ENCODE data around the gene C19orf25. TPM values are rescaled to one million over a fixed set of nuclear protein-coding genes. Genes with fewer than 3 reads are reported as not detected.
A peak's percentile ranks its signal among the peaks of the same experiment; 100 is the strongest.

The C19orf25 gene
- total RNA-seq: 10 to 100 TPM; 58.3 to 59.7 TPM
- 10 to 100 TPM; 31.3 to 50.3 (median 32.5) TPM for polyA plus RNA-seq
- total RNA-seq: 17.5 to 43.5 (median 31.1) reads per million in 6 experiments

- ATAC-seq (peak; percentile 96 to 98), DNase-seq (peak; percentile 82 to 94 (median 86))
- no peaks in the 10 kb centered on the region for H3K27me3 Mint-ChIP-seq
- H3K4me1 Mint-ChIP-seq: peaks cover 7 to 24% (median 16%) of the 10 kb centered on the region in 4 donors
- H3K4me3 Mint-ChIP-seq: peak within 1 kb of the TSS; percentile 96 to 100 (median 98)
- H3K36me3 Mint-ChIP-seq: peaks cover 0 to 9% (median 2%) of the 10 kb centered on the region in 3 donors
- H3K9me3 Mint-ChIP-seq: no peaks in the 10 kb centered on the region
- POLR2A ChIA-PET: interaction anchor here (0.6 to 2.3 kb wide), 3 partner anchors 12 to 74 kb away, joined by 3 to 14 read pairs (median 3); partner anchors contain the start of gene REEP6
- H3K27ac Mint-ChIP-seq: peak within 1 kb of the TSS; percentile 93 to 99 (median 97)
These were observed at the start of gene C19orf25 for GRCh38 chr19:1478934-1479707. Gene C19orf25, minus strand, starts transcription at chr19:1479215. Its CDS starts 312 bp downstream, at chr19:1478903.

- Mint-ChIP-seq H3K27ac (peak overlapping the region in 1 of 10 donors; percentile 40), H3K4me1 (peaks cover 6 to 11% (median 9%) of the 10 kb centered on the region in 4 donors), H3K4me3 (no peak overlapping the region), H3K9me3 (peaks cover 0 to 1% (median 0%) of the 10 kb centered on the region in 9 donors), H3K27me3 (peaks cover 23 to 71% (median 45%) of the 10 kb centered on the region in 5 donors), H3K36me3 (peaks cover 0 to 7% (median 2%) of the 10 kb centered on the region in 3 donors)
- POLR2A ChIA-PET: no interaction called here
- ATAC-seq (no peak), DNase-seq (no peak)
These were observed 48.8 kb upstream of the C19orf25 start for GRCh38 chr19:1527650-1528309.

GRCh38 chr19:1526979-1527649 is 48.1 kb upstream of the C19orf25 start:
- DNase-seq (no peak), ATAC-seq (no peak)
- no peak overlapping the region for H3K27ac Mint-ChIP-seq
- peaks cover 0 to 1% (median 0%) of the 10 kb centered on the region in 9 donors for H3K9me3 Mint-ChIP-seq
- peaks cover 23 to 71% (median 45%) of the 10 kb centered on the region in 5 donors for H3K27me3 Mint-ChIP-seq
- no peak overlapping the region for H3K4me3 Mint-ChIP-seq
- POLR2A ChIA-PET: no interaction called here
- peaks cover 6 to 11% (median 9%) of the 10 kb centered on the region in 4 donors for H3K4me1 Mint-ChIP-seq
- H3K36me3 Mint-ChIP-seq: peaks cover 0 to 7% (median 2%) of the 10 kb centered on the region in 3 donors

DNA sequence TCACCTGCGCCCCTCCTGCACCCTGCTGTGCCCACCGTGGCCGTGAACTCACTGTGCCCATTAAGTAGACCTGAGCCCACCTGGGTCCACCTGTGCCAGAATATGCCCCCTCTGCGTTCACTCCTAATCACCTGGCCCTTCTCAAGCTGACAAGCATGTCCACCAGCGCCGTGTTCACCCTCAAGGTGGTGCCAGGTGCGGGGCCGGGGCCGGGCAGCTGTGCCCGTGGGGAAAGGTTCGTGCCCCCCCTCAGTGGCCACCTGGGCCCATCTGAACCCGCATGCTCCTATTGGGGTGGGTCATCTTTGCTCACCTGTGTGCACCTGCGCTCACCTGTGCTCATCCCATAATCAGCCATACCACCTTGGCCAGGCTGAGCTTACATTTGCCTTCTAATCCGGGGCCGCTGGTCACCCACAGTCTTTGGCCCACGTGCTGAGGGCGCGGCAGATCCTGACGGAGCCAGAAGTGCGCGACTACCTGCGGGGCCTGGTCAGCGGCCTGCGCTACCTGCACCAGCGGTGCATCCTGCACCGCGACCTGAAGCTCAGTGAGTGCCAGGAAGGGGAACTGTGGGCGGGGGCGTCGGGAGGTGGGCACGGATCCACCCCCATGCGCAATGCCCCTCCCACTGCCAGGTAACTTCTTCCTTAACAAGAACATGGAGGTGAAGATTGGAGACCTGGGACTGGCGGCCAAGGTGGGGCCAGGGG is 47.2 kb upstream of the C19orf25 start:
- peaks cover 0 to 1% (median 0%) of the 10 kb centered on the region in 9 donors for H3K9me3 Mint-ChIP-seq
- H3K4me3 Mint-ChIP-seq: peak overlapping the region in 4 of 10 donors; percentile 10 to 33 (median 20)
- peaks cover 6 to 11% (median 9%) of the 10 kb centered on the region in 4 donors for H3K4me1 Mint-ChIP-seq
- H3K27ac Mint-ChIP-seq: no peak overlapping the region
- DNase-seq: no peak
- H3K36me3 Mint-ChIP-seq: peaks cover 0 to 7% (median 2%) of the 10 kb centered on the region in 3 donors
- POLR2A ChIA-PET: no interaction called here
- ATAC-seq: no peak
- peaks cover 22 to 63% (median 39%) of the 10 kb centered on the region in 5 donors for H3K27me3 Mint-ChIP-seq

- no peak for ATAC-seq
- H3K27ac Mint-ChIP-seq: no peak overlapping the region
- H3K9me3 Mint-ChIP-seq: peaks cover 0 to 1% (median 0%) of the 10 kb centered on the region in 9 donors
- no peak for DNase-seq
- H3K4me3 Mint-ChIP-seq: peak overlapping the region in 1 of 10 donors; percentile 47
- H3K4me1 Mint-ChIP-seq: peaks cover 6 to 11% (median 9%) of the 10 kb centered on the region in 4 donors
- peaks cover 22 to 60% (median 39%) of the 10 kb centered on the region in 5 donors for H3K27me3 Mint-ChIP-seq
- POLR2A ChIA-PET: no interaction called here
- H3K36me3 Mint-ChIP-seq: peaks cover 0 to 7% (median 2%) of the 10 kb centered on the region in 3 donors
These were observed 46.3 kb upstream of the C19orf25 start for GRCh38 chr19:1525343-1525742.

GRCh38 chr19:1524972-1525325 is 45.9 kb upstream of the C19orf25 start:
- Mint-ChIP-seq H3K4me3 (peak overlapping the region in 5 of 10 donors; percentile 42 to 70 (median 54)), H3K27me3 (peaks cover 19 to 56% (median 35%) of the 10 kb centered on the region in 5 donors), H3K36me3 (peaks cover 0 to 7% (median 2%) of the 10 kb centered on the region in 3 donors), H3K4me1 (peaks cover 6 to 11% (median 9%) of the 10 kb centered on the region in 4 donors), H3K9me3 (peaks cover 0 to 1% (median 0%) of the 10 kb centered on the region in 9 donors), H3K27ac (no peak overlapping the region)
- POLR2A ChIA-PET: no interaction called here
- ATAC-seq: no peak
- no peak for DNase-seq

- Mint-ChIP-seq H3K27ac (no peak overlapping the region), H3K36me3 (peaks cover 0 to 7% (median 2%) of the 10 kb centered on the region in 3 donors), H3K4me1 (peaks cover 6 to 11% (median 9%) of the 10 kb centered on the region in 4 donors), H3K27me3 (peaks cover 19 to 54% (median 32%) of the 10 kb centered on the region in 5 donors), H3K9me3 (peaks cover 0 to 1% (median 0%) of the 10 kb centered on the region in 9 donors), H3K4me3 (peak overlapping the region in 8 of 10 donors; percentile 18 to 70 (median 44))
- ATAC-seq (peak in 1 of 2 donors; percentile 25), DNase-seq (no peak)
- POLR2A ChIA-PET: interaction anchor here (0.6 kb wide), 1 partner anchor 241 kb away, joined by 3 read pairs; no protein-coding TSS in a partner anchor
These were observed 45.4 kb upstream of the C19orf25 start for GRCh38 chr19:1524287-1524971.

DNA sequence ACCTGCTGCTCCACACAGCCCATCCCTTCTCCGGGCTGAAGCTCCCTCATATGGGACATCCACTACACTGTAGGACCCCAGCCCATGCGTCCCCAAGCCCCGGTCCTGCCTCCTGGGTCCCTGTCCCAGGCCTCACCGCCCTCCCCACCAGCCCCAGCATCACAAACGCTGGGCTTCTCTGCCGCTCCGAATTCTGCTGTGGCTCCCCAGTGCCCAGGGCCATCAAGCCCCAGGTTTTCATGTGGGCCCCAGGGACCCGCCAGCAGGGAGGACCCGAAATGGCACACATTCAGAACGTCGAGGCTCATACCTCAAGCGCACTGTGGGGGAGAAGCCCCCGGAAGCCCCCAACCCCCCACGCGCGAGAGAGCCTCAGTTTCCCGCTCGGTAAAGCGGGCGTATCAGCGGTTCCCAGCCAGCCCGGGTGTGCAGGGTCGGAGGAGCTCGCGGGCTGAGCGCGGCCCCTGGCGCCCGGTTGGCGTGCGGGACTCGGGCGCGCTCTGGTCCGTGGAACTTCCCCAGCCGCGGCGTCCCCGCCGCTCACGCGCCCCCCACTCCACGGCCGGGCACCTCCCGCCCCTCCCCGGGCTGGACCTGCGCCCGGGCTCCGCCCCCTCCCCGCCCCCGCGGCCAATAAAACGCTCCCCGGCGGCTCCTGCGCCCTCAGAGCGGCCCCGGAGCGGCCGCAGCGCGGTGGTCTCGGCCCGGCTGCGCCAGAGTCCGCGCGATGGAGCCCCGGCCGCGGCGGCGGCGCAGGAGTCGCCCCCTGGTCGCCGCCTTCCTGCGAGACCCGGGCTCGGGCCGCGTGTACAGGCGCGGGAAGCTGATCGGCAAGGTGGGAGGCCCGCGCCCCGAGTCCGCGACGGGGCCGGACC is 44.6 kb upstream of the C19orf25 start, which contains the start of gene PLK5:
Gene PLK5, plus strand, starts transcription at position 666 of the 875 bp plus-strand sequence. CDS start 2,920 bp downstream, outside the sequence.
- POLR2A ChIA-PET: interaction anchor here (0.5 to 0.6 kb wide), 2 partner anchors 11 to 240 kb away, joined by 3 to 4 read pairs; no protein-coding TSS in a partner anchor
- H3K27ac Mint-ChIP-seq: no peak within 1 kb of the TSS
- ATAC-seq: peak in 1 of 2 donors; percentile 23

GRCh38 chr19:1522838-1523237 is 43.8 kb upstream of the C19orf25 start:
- Mint-ChIP-seq H3K4me1 (peaks cover 6 to 11% (median 9%) of the 10 kb centered on the region in 4 donors), H3K9me3 (peaks cover 0 to 1% (median 0%) of the 10 kb centered on the region in 9 donors), H3K27me3 (peaks cover 19 to 59% (median 32%) of the 10 kb centered on the region in 5 donors), H3K4me3 (no peak overlapping the region), H3K27ac (no peak overlapping the region), H3K36me3 (peaks cover 0 to 7% (median 2%) of the 10 kb centered on the region in 3 donors)
- ATAC-seq (no peak), DNase-seq (no peak)
- POLR2A ChIA-PET: interaction anchor here (0.5 kb wide), 1 partner anchor 12 kb away, joined by 4 read pairs; no protein-coding TSS in a partner anchor

More for the DNA sequence above, 44.6 kb upstream of the C19orf25 start, which contains the start of gene PLK5:
- H3K9me3 Mint-ChIP-seq: peaks cover 0 to 1% (median 0%) of the 10 kb centered on the region in 9 donors
- peaks cover 0 to 7% (median 2%) of the 10 kb centered on the region in 3 donors for H3K36me3 Mint-ChIP-seq
- peaks cover 6 to 11% (median 9%) of the 10 kb centered on the region in 4 donors for H3K4me1 Mint-ChIP-seq
- DNase-seq: no peak
- peak within 1 kb of the TSS in 8 of 10 donors; percentile 18 to 70 (median 44) for H3K4me3 Mint-ChIP-seq
- H3K27me3 Mint-ChIP-seq: peaks cover 19 to 56% (median 32%) of the 10 kb centered on the region in 5 donors

GRCh38 chr19:1522061-1522460 is 43.0 kb upstream of the C19orf25 start:
- H3K9me3 Mint-ChIP-seq: peaks cover 0 to 1% (median 0%) of the 10 kb centered on the region in 9 donors
- POLR2A ChIA-PET: no interaction called here
- peaks cover 0 to 7% (median 2%) of the 10 kb centered on the region in 3 donors for H3K36me3 Mint-ChIP-seq
- no peak overlapping the region for H3K27ac Mint-ChIP-seq
- peaks cover 16 to 52% (median 26%) of the 10 kb centered on the region in 5 donors for H3K27me3 Mint-ChIP-seq
- no peak overlapping the region for H3K4me3 Mint-ChIP-seq
- DNase-seq: no peak
- peaks cover 6 to 11% (median 9%) of the 10 kb centered on the region in 4 donors for H3K4me1 Mint-ChIP-seq
- ATAC-seq: no peak
